DND-41 (cell line): ENCODE data around the gene PLEKHD1.

Experiments
- ATAC-seq: fragments of 200-7000 bp; cut with Tn5 transposase; 3 replicates; pipeline ENCODE4 v1.9.1; 2021; ENCODE audit warnings: low read depth; ENCODE audit not compliant: insufficient read depth
- DNase-seq: peaks from one replicate; pipeline ENCODE4 v3.0.0-alpha.2; 2020
- H2AFZ ChIP-seq: 2 replicates; pipeline ENCODE4 v1.6.0; 2012; ENCODE audit warnings: low read depth, low read length
- H3K27ac ChIP-seq: 2 replicates; pipeline ENCODE4 v1.5.1; 2012; ENCODE audit warnings: low read length, inconsistent platforms
- H3K27me3 ChIP-seq: fragments of 200-600 bp; sonication (generic); 2 replicates; pipeline ENCODE4 v1.6.0; 2012; ENCODE audit warnings: low read length, mild to moderate bottlenecking, inconsistent platforms; ENCODE audit not compliant: insufficient read depth, poor library complexity
- H3K36me3 ChIP-seq: 2 replicates; pipeline ENCODE4 v1.5.1; 2012; ENCODE audit warnings: low read length, inconsistent platforms; ENCODE audit not compliant: insufficient read depth
- H3K4me1 ChIP-seq: 2 replicates; pipeline ENCODE4 v1.5.1; 2012; ENCODE audit warnings: mild to moderate bottlenecking, low read length; ENCODE audit not compliant: insufficient read depth
- H3K4me2 ChIP-seq: 2 replicates; pipeline ENCODE4 v1.6.0; 2012; ENCODE audit warnings: mild to moderate bottlenecking, moderate library complexity, low read length, inconsistent platforms; ENCODE audit not compliant: insufficient read depth
- H3K4me3 ChIP-seq, 2 experiments: fragments of 200-600 bp in 1 of 2; shearing (Covaris generic) in 1 of 2; 2 replicates each; pipeline ENCODE4 v1.5.1; 2012 to 2016; ENCODE audit warnings: inconsistent platforms in 2 of 2, low read length in 2 of 2, mild to moderate bottlenecking in 2 of 2, low read depth in 1 of 2, moderate library complexity in 1 of 2
- H3K79me2 ChIP-seq: 2 replicates; pipeline ENCODE4 v1.6.0; 2012; ENCODE audit warnings: low read length, inconsistent platforms; ENCODE audit not compliant: insufficient read depth
- H3K9ac ChIP-seq: 2 replicates; pipeline ENCODE4 v1.6.0; 2012; ENCODE audit warnings: low read depth, mild to moderate bottlenecking, inconsistent platforms, low read length, moderate library complexity
- H3K9me3 ChIP-seq: 2 replicates; pipeline ENCODE4 v1.5.1; 2012; ENCODE audit warnings: low read length, moderate library complexity, mild to moderate bottlenecking, inconsistent platforms; ENCODE audit not compliant: insufficient read depth, severe bottlenecking
- H4K20me1 ChIP-seq: 2 replicates; pipeline ENCODE4 v1.6.0; 2012; ENCODE audit warnings: low read length; ENCODE audit not compliant: insufficient read depth
- CTCF ChIP-seq: IDR thresholded peaks from 2 replicates; pipeline ENCODE4 v1.5.1; 2012; ENCODE audit warnings: borderline replicate concordance, low read length, moderate library complexity, mild to moderate bottlenecking; ENCODE audit not compliant: poor library complexity, severe bottlenecking; ENCODE audit errors: extremely low read depth
- EZH2 ChIP-seq: IDR thresholded peaks from 3 replicates; pipeline ENCODE4 v1.6.1; 2012; ENCODE audit warnings: borderline replicate concordance, low read depth, mild to moderate bottlenecking, moderate library complexity, low read length, inconsistent platforms; ENCODE audit not compliant: severe bottlenecking

The PLEKHD1 gene

GRCh38 chr14:69536971-69537370, 52.4 kb downstream of the PLEKHD1 start:
- Histone ChIP-seq H3K4me1 (no peaks in the 10 kb centered on the region), H3K36me3 (no peaks in the 10 kb centered on the region), H3K4me2 (no peak overlapping the region), H3K27me3 (peaks cover 12% of the 10 kb centered on the region), H3K79me2 (no peaks in the 10 kb centered on the region), H2AFZ (no peak overlapping the region), H3K9ac (no peak overlapping the region), H3K27ac (no peak overlapping the region), H3K4me3 (no peak overlapping the region), H3K9me3 (no peaks in the 10 kb centered on the region), H4K20me1 (no peaks in the 10 kb centered on the region)
- TF ChIP-seq CTCF (no peak), EZH2 (no peak)
- no peak for DNase-seq
- ATAC-seq = no peak

- no peak for ATAC-seq
- Histone ChIP-seq H3K9me3 (no peaks in the 10 kb centered on the region), H3K4me3 (no peak overlapping the region), H3K27me3 (peaks cover 15% of the 10 kb centered on the region), H3K4me2 (no peak overlapping the region), H3K27ac (no peak overlapping the region), H3K4me1 (no peaks in the 10 kb centered on the region), H3K36me3 (no peaks in the 10 kb centered on the region), H3K9ac (no peak overlapping the region), H4K20me1 (no peaks in the 10 kb centered on the region), H3K79me2 (no peaks in the 10 kb centered on the region), H2AFZ (no peak overlapping the region)
- DNase-seq = no peak
- no peak for TF ChIP-seq EZH2
- no peak for TF ChIP-seq CTCF
Measured at GRCh38 chr14:69537900-69538299, 53.4 kb downstream of the PLEKHD1 start.

GRCh38 chr14:69538766-69539165, 54.2 kb downstream of the PLEKHD1 start:
- Histone ChIP-seq H3K4me3 (no peak overlapping the region), H3K36me3 (no peaks in the 10 kb centered on the region), H2AFZ (no peak overlapping the region), H3K27ac (no peak overlapping the region), H3K9me3 (no peaks in the 10 kb centered on the region), H3K4me1 (no peaks in the 10 kb centered on the region), H3K79me2 (no peaks in the 10 kb centered on the region), H3K4me2 (no peak overlapping the region), H3K9ac (no peak overlapping the region), H4K20me1 (no peaks in the 10 kb centered on the region), H3K27me3 (peaks cover 24% of the 10 kb centered on the region)
- DNase-seq (no peak), ATAC-seq (no peak)
- TF ChIP-seq EZH2 (no peak), CTCF (no peak)

GRCh38 chr14:69539631-69540410, 55.3 kb downstream of the PLEKHD1 start:
- no peaks in the 10 kb centered on the region for H3K79me2 ChIP-seq
- no peak overlapping the region for H3K4me2 ChIP-seq
- DNase-seq (no peak), ATAC-seq (no peak)
- H3K4me3 ChIP-seq = no peak overlapping the region
- no peaks in the 10 kb centered on the region for H4K20me1 ChIP-seq
- no peaks in the 10 kb centered on the region for H3K36me3 ChIP-seq
- peaks cover 30% of the 10 kb centered on the region for H3K27me3 ChIP-seq
- TF ChIP-seq CTCF (no peak), EZH2 (no peak)
- H2AFZ ChIP-seq = no peak overlapping the region
- H3K9ac ChIP-seq = no peak overlapping the region
- no peak overlapping the region for H3K27ac ChIP-seq
- no peaks in the 10 kb centered on the region for H3K4me1 ChIP-seq
- no peaks in the 10 kb centered on the region for H3K9me3 ChIP-seq
